IMR-90 (cell line): Measurements from ENCODE around the gene CAMK4. TPM values are rescaled to one million over a fixed set of nuclear protein-coding genes. Genes with fewer than 3 reads are reported as not detected.

Experiments used
- ATAC-seq: fragments of 200-7000 bp; cut with Tn5 transposase; 2 replicates; pipeline ENCODE4 v1.9.1; 2020; ENCODE audit warnings: low read depth, mild to moderate bottlenecking, moderate library complexity
- BruUV-seq: library from RNA; stranded (reverse); fragments of 400-500 nt; replicated peaks from 2 replicates; lab custom pipeline; 2021; lab: Mats Ljungman, UMichigan
- CTCF ChIA-PET: fragments of 300-600 bp; formaldehyde crosslinking; extraction: SDS; loops from one replicate; lab custom pipeline; 2021; ENCODE audit warnings: antibody characterized with exemption; lab: Yijun Ruan, JAX
- POLR2A ChIA-PET: fragments of 300-600 bp; sonication (Branson Sonifier 250); formaldehyde crosslinking; loops from one replicate; lab custom pipeline; 2022; ENCODE audit warnings: antibody characterized with exemption; ENCODE audit not compliant: unreplicated experiment; lab: Charles Lee
- DNase-seq: peaks from one replicate; pipeline ENCODE4 v3.0.0; 2013
- H2AFZ ChIP-seq: replicated peaks from 2 replicates; pipeline ENCODE3; 2013; ENCODE audit warnings: low read length, mild to moderate bottlenecking; ENCODE audit not compliant: poor library complexity
- H2AK5ac ChIP-seq: 2 replicates; pipeline ENCODE4 v1.6.1; 2013; ENCODE audit warnings: low read depth, low read length, inconsistent platforms
- H2AK9ac ChIP-seq: replicated peaks from 2 replicates; pipeline ENCODE3; 2013; ENCODE audit warnings: mild to moderate bottlenecking, low read depth, low read length, moderate library complexity; ENCODE audit not compliant: poor library complexity
- H2BK120ac ChIP-seq: 2 replicates; pipeline ENCODE4 v1.6.1; 2013; ENCODE audit warnings: low read depth, low read length, inconsistent platforms
- H2BK15ac ChIP-seq: 3 replicates; pipeline ENCODE4 v1.6.1; 2013; ENCODE audit warnings: low read depth, low read length, inconsistent platforms
- H2BK20ac ChIP-seq: 2 replicates; pipeline ENCODE4 v1.6.1; 2013; ENCODE audit warnings: low read depth, mild to moderate bottlenecking, inconsistent platforms, low read length, moderate library complexity
- H2BK5ac ChIP-seq: 2 replicates; pipeline ENCODE4 v1.6.1; 2013; ENCODE audit warnings: mild to moderate bottlenecking, low read depth, low read length, inconsistent platforms; ENCODE audit not compliant: poor library complexity, severe bottlenecking
- H3K14ac ChIP-seq: replicated peaks from 2 replicates; pipeline ENCODE4 v1.6.1; 2013; ENCODE audit warnings: low read depth, low read length, inconsistent platforms
- H3K18ac ChIP-seq: 2 replicates; pipeline ENCODE4 v1.6.1; 2013; ENCODE audit warnings: low read depth, low read length, control low read depth
- H3K23ac ChIP-seq: 2 replicates; pipeline ENCODE4 v1.6.1; 2013; ENCODE audit warnings: low read depth, low read length, inconsistent platforms
- H3K27ac ChIP-seq: 2 replicates; pipeline ENCODE4 v1.5.1; 2013; ENCODE audit warnings: mild to moderate bottlenecking, control low read depth, low read length; ENCODE audit not compliant: insufficient read depth
- H3K27me3 ChIP-seq: 2 replicates; pipeline ENCODE4 v1.6.1; 2013; ENCODE audit warnings: low read length; ENCODE audit not compliant: control insufficient read depth, insufficient read depth
- H3K36me3 ChIP-seq: 2 replicates; pipeline ENCODE4 v1.6.1; 2013; ENCODE audit warnings: low read length, mixed read lengths; ENCODE audit not compliant: control insufficient read depth, insufficient read depth
- H3K4ac ChIP-seq: 2 replicates; pipeline ENCODE4 v1.6.1; 2013; ENCODE audit warnings: low read depth, low read length, inconsistent platforms
- H3K4me1 ChIP-seq: 2 replicates; pipeline ENCODE4 v1.6.1; 2013; ENCODE audit warnings: low read length, mixed read lengths; ENCODE audit not compliant: control insufficient read depth, insufficient read depth
- H3K4me2 ChIP-seq: 2 replicates; pipeline ENCODE4 v1.6.1; 2013; ENCODE audit warnings: low read depth, mild to moderate bottlenecking, control low read depth, low read length, moderate library complexity
- H3K4me3 ChIP-seq: 2 replicates; pipeline ENCODE4 v1.5.1; 2013; ENCODE audit warnings: low read depth, mild to moderate bottlenecking, control low read depth, low read length, moderate library complexity; ENCODE audit not compliant: insufficient read depth
- H3K56ac ChIP-seq: 2 replicates; pipeline ENCODE4 v1.6.1; 2013; ENCODE audit warnings: low read length, inconsistent platforms; ENCODE audit not compliant: insufficient read depth; ENCODE audit errors: extremely low read depth
- H3K79me1 ChIP-seq, 2 experiments: 2 replicates each; pipeline ENCODE4 v1.6.1; 2013; ENCODE audit warnings: low read length in 2 of 2, inconsistent platforms in 1 of 2, low read depth in 1 of 2
- H3K9ac ChIP-seq: 2 replicates; pipeline ENCODE4 v1.6.1; 2013; ENCODE audit warnings: low read depth, low read length, control low read depth
- H3K9me1 ChIP-seq: 2 replicates; pipeline ENCODE4 v1.6.1; 2013; ENCODE audit warnings: low read length, inconsistent platforms; ENCODE audit not compliant: insufficient read depth
- H3K9me3 ChIP-seq: 2 replicates; pipeline ENCODE4 v1.6.1; 2013; ENCODE audit warnings: low read length; ENCODE audit not compliant: control insufficient read depth, insufficient read depth
- H4K20me1 ChIP-seq: 2 replicates; pipeline ENCODE4 v1.6.1; 2013; ENCODE audit warnings: low read length, inconsistent platforms; ENCODE audit not compliant: insufficient read depth
- H4K5ac ChIP-seq: 2 replicates; pipeline ENCODE4 v1.6.1; 2013; ENCODE audit warnings: mild to moderate bottlenecking, low read depth, low read length, control low read depth
- H4K8ac ChIP-seq, 2 experiments: 2 replicates each; pipeline ENCODE4 v1.6.1; 2013; ENCODE audit warnings: low read depth in 2 of 2, low read length in 2 of 2, control low read depth in 1 of 2, inconsistent platforms in 1 of 2
- H4K91ac ChIP-seq: 2 replicates; pipeline ENCODE4 v1.6.1; 2013; ENCODE audit warnings: low read depth, low read length, inconsistent platforms; ENCODE audit not compliant: insufficient read depth
- CTCF ChIP-seq: conservative IDR thresholded peaks from 2 replicates; pipeline ENCODE4 v1.5.1; 2012; ENCODE audit warnings: mild to moderate bottlenecking, low read depth, low read length, improper control_type of control experiment
- ELK1 ChIP-seq: fragments of 150-350 bp; IDR thresholded peaks from 2 replicates; pipeline ENCODE4 v1.6.1; 2016; ENCODE audit warnings: low read depth, mild to moderate bottlenecking, low read length, moderate library complexity, borderline replicate concordance
- MAZ ChIP-seq: IDR thresholded peaks from 2 replicates; pipeline ENCODE4 v1.6.1; 2012; ENCODE audit warnings: low read depth, mild to moderate bottlenecking, low read length, improper control_type of control experiment, moderate library complexity, borderline replicate concordance
- NFE2L2 ChIP-seq: fragments of 150-350 bp; IDR thresholded peaks from 2 replicates; pipeline ENCODE4 v1.6.1; 2016; ENCODE audit warnings: low read depth, mild to moderate bottlenecking, low read length
- POLR2A ChIP-seq: IDR thresholded peaks from 2 replicates; pipeline ENCODE4 v1.6.1; 2012; ENCODE audit warnings: mild to moderate bottlenecking, low read depth, low read length
- RAD21 ChIP-seq: IDR thresholded peaks from 2 replicates; pipeline ENCODE4 v1.6.1; 2012; ENCODE audit warnings: low read length, improper control_type of control experiment
- SMC3 ChIP-seq: fragments of 150-350 bp; IDR thresholded peaks from 2 replicates; pipeline ENCODE4 v1.6.1; 2016; ENCODE audit warnings: low read depth, mild to moderate bottlenecking, antibody characterized with exemption, low read length, moderate library complexity
- WGBS, 2 experiments: methylation state at CpG; one replicate each; pipeline versions ENCODE4 v1.1.5 to v1.1.7; 2013; ENCODE audit warnings: missing lambda C conversion rate in 2 of 2; ENCODE audit not compliant: insufficient read length in 1 of 2; ENCODE audit errors: extremely low coverage in 2 of 2; 5-methylcytosine and 5-hydroxymethylcytosine counted together
- dilution Hi-C: fragments of 300-500 bp; cut with HindIII; formaldehyde crosslinking; loops from one replicate; pipeline ENCODE4 v1.14.3; 2018; ENCODE audit warnings: low sequenced_read_pairs; ENCODE audit not compliant: unreplicated experiment
- in situ Hi-C: fragments of 300-500 bp; cut with MboI; formaldehyde crosslinking; loops from 3 replicates; pipeline ENCODE4 v1.14.3; 2019; ENCODE audit warnings: low sequenced_read_pairs, inconsistent platforms, mixed read lengths
- intact Hi-C: fragments of 100-400 bp; cut with micrococcal nuclease; formaldehyde crosslinking; loops from 2 replicates; pipeline ENCODE4 v1.10.0; 2022
- polyA plus RNA-seq, 3 experiments: library from polyadenylated mRNA; depleted of rRNA; stranded (reverse); fragments of >200 nt; gene quantifications; 2 replicates each; pipeline ENCODE4 v1.2.3, GENCODE V29; 2012; ENCODE audit warnings: low replicate concordance in 1 of 3
- total RNA-seq: library from RNA; depleted of rRNA; stranded (reverse); fragments of >200 nt; gene quantifications from 2 replicates; pipeline ENCODE4 v1.2.3, GENCODE V29; 2012

The CAMK4 gene
- total and polyA plus RNA-seq, 2 of the 4 experiments (the other 2 are of a cell fraction) = 3.7 to 4.8 TPM

GRCh38 chr5:111296570-111296969 lies 72.4 kb downstream of the CAMK4 start:
- Histone ChIP-seq H4K20me1 (no peaks in the 10 kb centered on the region), H3K27me3 (no peaks in the 10 kb centered on the region), H3K23ac (no peak overlapping the region), H3K9ac (no peak overlapping the region), H3K14ac (no peak overlapping the region), H3K56ac (no peak overlapping the region), H3K4me1 (no peaks in the 10 kb centered on the region), H4K5ac (no peak overlapping the region), H2BK15ac (no peak overlapping the region), H3K9me1 (no peaks in the 10 kb centered on the region), H3K79me1 (no peaks in the 10 kb centered on the region), H3K4me3 (no peak overlapping the region), H2AK9ac (no peak overlapping the region), H3K9me3 (no peaks in the 10 kb centered on the region), H3K36me3 (no peaks in the 10 kb centered on the region), H4K8ac (no peak overlapping the region), H3K18ac (no peak overlapping the region), H3K4ac (no peak overlapping the region), H3K27ac (no peak overlapping the region), H2BK5ac (no peak overlapping the region), H3K4me2 (no peak overlapping the region), H2AK5ac (no peak overlapping the region), H2AFZ (no peak overlapping the region), H2BK20ac (no peak overlapping the region), H4K91ac (no peak overlapping the region), H2BK120ac (no peak overlapping the region)
- intact Hi-C loops (no loop called here), dilution Hi-C loops (no loop called here), in situ Hi-C loops (no loop called here)
- POLR2A ChIA-PET = no interaction called here
- WGBS, 2 experiments = no CpG with 5 or more reads among the region's 3 CpGs
- BruUV-seq = no TSS peak
- CTCF ChIA-PET = no interaction called here
- TF ChIP-seq SMC3 (no peak), MAZ (no peak), RAD21 (no peak), CTCF (no peak), ELK1 (no peak), POLR2A (no peak), NFE2L2 (no peak)
- no peak for ATAC-seq
- no peak for DNase-seq
